HG03039 (cell line): ENCODE data around the gene FKBP2.

Source experiments
- ATAC-seq: cut with Tn5 transposase; IDR thresholded peaks from one replicate; pipeline ENCODE4 v1.9.1; 2021; ENCODE audit warnings: mild to moderate bottlenecking, moderate library complexity; ENCODE audit not compliant: unreplicated experiment

FKBP2 gene

GRCh38 chr11:64247729-64248531 is 7.0 kb downstream of the FKBP2 start:
- no peak for ATAC-seq

GRCh38 chr11:64248578-64248977 is 7.7 kb downstream of the FKBP2 start:
- no peak for ATAC-seq

- ATAC-seq: no peak
These were observed 8.1 kb downstream of the FKBP2 start for GRCh38 chr11:64249038-64249437.

- no peak for ATAC-seq
These were observed 8.9 kb downstream of the FKBP2 start for GRCh38 chr11:64249563-64250414.

- no peak for ATAC-seq
These were observed 9.6 kb downstream of the FKBP2 start for GRCh38 chr11:64250415-64251015.

- ATAC-seq: peak; percentile 40
These were observed 10.3 kb downstream of the FKBP2 start, which contains the start of gene PLCB3 for GRCh38 chr11:64251016-64251752. Gene PLCB3 (plus strand): TSS chr11:64251530. CDS start chr11:64251650, 120 bp downstream.

- ATAC-seq: no peak
These were observed 10.8 kb downstream of the FKBP2 start for GRCh38 chr11:64251753-64252002.

GRCh38 chr11:64252003-64252872 is 11.3 kb downstream of the FKBP2 start:
- ATAC-seq: no peak

- ATAC-seq: no peak
These were observed 12.1 kb downstream of the FKBP2 start for GRCh38 chr11:64253043-64253442.

- ATAC-seq: no peak
These were observed 12.6 kb downstream of the FKBP2 start for GRCh38 chr11:64253481-64253880.

- no peak for ATAC-seq
These were observed 13.4 kb downstream of the FKBP2 start for GRCh38 chr11:64254326-64254725.

- ATAC-seq: no peak
These were observed 14.5 kb downstream of the FKBP2 start for GRCh38 chr11:64255135-64256128.

GRCh38 chr11:64256300-64256699 is 15.4 kb downstream of the FKBP2 start:
- ATAC-seq: no peak

GRCh38 chr11:64258356-64258755 is 17.5 kb downstream of the FKBP2 start:
- no peak for ATAC-seq

GRCh38 chr11:64258946-64259532 is 18.1 kb downstream of the FKBP2 start:
- no peak for ATAC-seq

- no peak for ATAC-seq
These were observed 18.7 kb downstream of the FKBP2 start for GRCh38 chr11:64259533-64260067.

GRCh38 chr11:64260147-64260708 is 19.3 kb downstream of the FKBP2 start:
- ATAC-seq: no peak

- ATAC-seq: no peak
These were observed 20.7 kb downstream of the FKBP2 start for GRCh38 chr11:64261556-64262080.
